Transverse colon (tissue), 4 donors: ENCODE data around the gene LOXL1. TPM values are rescaled to one million over a fixed set of nuclear protein-coding genes. Genes with fewer than 3 reads are reported as not detected.

Experiments
- DNase-seq: peaks from one replicate; pipeline ENCODE4 v3.0.0-alpha.2; 2019
- H3K27ac ChIP-seq, 4 donors: fragments of 200-600 bp; sonication (generic); 2 replicates each; pipeline ENCODE4 v1.5.1; 2016 to 2018; ENCODE audit warnings: inconsistent platforms in 4 of 4
- H3K27me3 ChIP-seq: fragments of 200-600 bp; sonication (generic); 2 replicates; pipeline ENCODE4 v1.5.1; 2017; ENCODE audit warnings: inconsistent platforms
- H3K36me3 ChIP-seq, 4 donors: fragments of 200-600 bp; sonication (generic); 2 replicates each; pipeline ENCODE4 v1.5.1; 2017 to 2019; ENCODE audit warnings: inconsistent platforms in 4 of 4
- H3K4me1 ChIP-seq, 4 donors: fragments of 200-600 bp; sonication (generic); 2 replicates each; pipeline ENCODE4 v1.5.1; 2017 to 2020; ENCODE audit warnings: inconsistent platforms in 4 of 4
- H3K4me3 ChIP-seq, 4 donors: fragments of 200-600 bp; sonication (generic); 1 replicate in 1 of 4; 2 replicates in 3 of 4; pipeline versions ENCODE4 v1.5.1 to v1.6.1; 2017 to 2019; ENCODE audit warnings: inconsistent platforms in 4 of 4
- H3K9me3 ChIP-seq, 2 donors: fragments of 200-600 bp; sonication (generic); 2 replicates each; pipeline ENCODE4 v1.5.1; 2017 to 2019; ENCODE audit warnings: inconsistent platforms in 2 of 2
- EP300 ChIP-seq: sonication (generic); formaldehyde crosslinking; IDR thresholded peaks from one replicate; pipeline ENCODE4 v1.6.1; 2017; ENCODE audit warnings: antibody characterized with exemption, low read depth
- POLR2A ChIP-seq: fragments of 450-650 bp; IDR thresholded peaks from one replicate; pipeline ENCODE4 v1.6.1; 2016; ENCODE audit warnings: antibody characterized with exemption, mild to moderate bottlenecking, moderate library complexity
- POLR2AphosphoS5 ChIP-seq, 3 donors: sonication (generic); formaldehyde crosslinking; IDR thresholded peaks; one replicate each; pipeline ENCODE4 v1.6.1; 2016; ENCODE audit warnings: antibody characterized with exemption in 3 of 3
- WGBS, 2 donors: methylation state at CpG; one replicate each; pipeline ENCODE4 v1.1.5; 2018; ENCODE audit warnings: low coverage in 1 of 2; 5-methylcytosine and 5-hydroxymethylcytosine counted together
- in situ Hi-C, 4 donors: fragments of 200-750 bp; cut with MboI; loops; one replicate each; pipeline versions ENCODE4 v1.15.0 to v1.15.1; 2017; ENCODE audit warnings: low sequenced_read_pairs in 3 of 4, low pct_ligation_motif_present in 1 of 4, low pct_unique_long_range_greater_than_20kb in 1 of 4
- intact Hi-C: fragments of 100-400 bp; cut with DNase I; formaldehyde crosslinking; loops from one replicate; pipeline ENCODE4 v1.15.1; 2023; ENCODE audit warnings: low total_unique reads
- total RNA-seq, 4 donors: library from RNA; depleted of rRNA; stranded (reverse); fragments of >200 nt; gene quantifications; one replicate each; pipeline ENCODE4 v1.1.0, GENCODE V29; 2016
- TF ChIP-seq, protein P1 (sequence below), 5 experiments: fragments of 200-600 bp in 3 of 5; fragments of 450-650 bp in 2 of 5; sonication (generic) in 3 of 5; IDR thresholded peaks; 1 replicate in 2 of 5; 2 replicates in 3 of 5; pipeline ENCODE4 v1.5.1; 2016 to 2017; ENCODE audit warnings: antibody characterized with exemption in 5 of 5, inconsistent platforms in 3 of 5, mild to moderate bottlenecking in 2 of 5, moderate library complexity in 1 of 5

LOXL1 gene
- total RNA-seq, 4 donors from 2014 or later = 1.8 to 6.8 (median 1.9) TPM; not detected in 1

DNA sequence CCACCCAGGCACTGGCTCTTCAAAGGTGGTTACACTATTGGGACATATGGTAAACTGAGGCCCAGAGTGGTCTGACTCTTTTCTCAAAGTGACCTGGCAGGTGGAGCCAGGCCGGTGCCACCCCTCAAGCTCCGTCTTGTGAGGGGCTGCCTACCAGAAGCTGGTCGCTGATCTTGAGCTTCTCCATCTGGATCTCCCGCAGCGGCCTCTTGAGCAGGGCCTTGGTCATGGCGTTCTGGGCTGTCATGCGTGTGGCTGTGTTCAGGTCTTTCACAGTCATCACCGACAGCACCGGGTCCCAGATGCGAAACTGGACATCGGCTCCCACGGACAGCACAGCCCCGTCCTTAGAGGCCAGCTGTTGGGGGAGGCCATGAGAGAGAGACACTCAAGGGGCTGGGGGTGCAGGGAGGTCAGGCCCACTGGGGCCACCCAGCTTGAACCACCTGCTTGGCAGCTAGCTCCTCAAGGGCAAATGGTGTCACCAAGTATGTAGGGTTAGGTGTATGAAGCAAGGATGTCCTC is 62.2 kb downstream of the LOXL1 start:
- Histone ChIP-seq H3K36me3 (no peaks in the 10 kb centered on the region), H3K4me3 (no peak overlapping the region), H3K27ac (peak overlapping the region; percentile 89 to 96 (median 93)), H3K27me3 (no peaks in the 10 kb centered on the region), H3K9me3 (no peaks in the 10 kb centered on the region), H3K4me1 (peaks cover 24 to 73% (median 38%) of the 10 kb centered on the region in 4 donors)
- TF ChIP-seq, protein P1, sequence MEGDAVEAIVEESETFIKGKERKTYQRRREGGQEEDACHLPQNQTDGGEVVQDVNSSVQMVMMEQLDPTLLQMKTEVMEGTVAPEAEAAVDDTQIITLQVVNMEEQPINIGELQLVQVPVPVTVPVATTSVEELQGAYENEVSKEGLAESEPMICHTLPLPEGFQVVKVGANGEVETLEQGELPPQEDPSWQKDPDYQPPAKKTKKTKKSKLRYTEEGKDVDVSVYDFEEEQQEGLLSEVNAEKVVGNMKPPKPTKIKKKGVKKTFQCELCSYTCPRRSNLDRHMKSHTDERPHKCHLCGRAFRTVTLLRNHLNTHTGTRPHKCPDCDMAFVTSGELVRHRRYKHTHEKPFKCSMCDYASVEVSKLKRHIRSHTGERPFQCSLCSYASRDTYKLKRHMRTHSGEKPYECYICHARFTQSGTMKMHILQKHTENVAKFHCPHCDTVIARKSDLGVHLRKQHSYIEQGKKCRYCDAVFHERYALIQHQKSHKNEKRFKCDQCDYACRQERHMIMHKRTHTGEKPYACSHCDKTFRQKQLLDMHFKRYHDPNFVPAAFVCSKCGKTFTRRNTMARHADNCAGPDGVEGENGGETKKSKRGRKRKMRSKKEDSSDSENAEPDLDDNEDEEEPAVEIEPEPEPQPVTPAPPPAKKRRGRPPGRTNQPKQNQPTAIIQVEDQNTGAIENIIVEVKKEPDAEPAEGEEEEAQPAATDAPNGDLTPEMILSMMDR (IDR thresholded peaks at IDR 0.05) = no peak
- no peak for TF ChIP-seq POLR2A
- no peak for TF ChIP-seq EP300
- no peak for TF ChIP-seq POLR2AphosphoS5 (IDR thresholded peaks at IDR 0.05)
- WGBS, 2 donors = 94% methylated on average over 13 of the region's 13 CpGs; no CpG with 5 or more reads in 1 of the 2 donors
- in situ Hi-C loops (loop anchor here in 1 of 4 donors (10.0 kb wide), 1 partner anchor 46 kb away; no protein-coding TSS in a partner anchor), intact Hi-C loops (no loop called here)
- no peak for DNase-seq

DNA sequence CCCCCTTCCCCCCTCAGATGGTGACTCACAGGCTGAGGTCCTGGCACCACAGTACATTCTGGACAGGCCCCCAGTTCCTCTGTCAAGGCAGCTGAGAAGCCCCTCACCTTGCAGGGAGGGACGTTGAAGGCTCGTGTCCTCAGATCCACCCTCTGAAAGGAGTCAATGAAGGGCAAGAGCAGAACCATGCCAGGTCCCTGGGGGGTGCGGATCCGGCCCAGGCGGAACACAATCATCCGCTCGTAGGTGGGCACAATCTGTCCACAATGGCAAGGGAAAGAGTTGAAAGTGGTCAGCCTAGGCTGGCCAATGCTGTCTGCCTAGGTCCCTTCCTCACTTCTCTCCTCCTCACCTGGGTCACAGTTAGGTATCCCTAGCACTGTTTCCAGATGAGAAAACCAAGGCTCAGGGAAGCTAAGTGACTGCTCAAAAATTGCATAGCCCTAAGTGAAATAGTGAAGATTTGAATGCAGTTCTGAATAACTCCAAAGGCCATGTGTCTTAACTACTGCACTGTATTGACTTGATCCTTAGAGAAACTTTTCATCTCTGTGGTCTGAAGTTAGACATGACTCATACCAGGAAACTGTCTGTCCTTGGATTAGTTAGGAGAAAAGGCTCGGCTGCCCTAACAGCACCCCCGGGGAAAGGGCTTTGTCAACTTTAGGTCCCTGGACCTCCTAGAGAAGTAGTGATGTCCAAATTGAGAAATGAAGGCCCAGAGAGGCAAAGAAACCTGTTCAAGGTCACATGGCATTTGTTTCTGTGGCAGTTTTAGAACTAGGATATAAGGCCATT is 62.9 kb downstream of the LOXL1 start:
- no peak for DNase-seq
- intact Hi-C loops (no loop called here), in situ Hi-C loops (loop anchor here in 1 of 4 donors (10.0 kb wide), 1 partner anchor 46 kb away; no protein-coding TSS in a partner anchor)
- H3K27me3 ChIP-seq = no peaks in the 10 kb centered on the region
- H3K4me3 ChIP-seq = no peak overlapping the region
- TF ChIP-seq EP300 (no peak), POLR2A (no peak), POLR2AphosphoS5 (IDR thresholded peaks at IDR 0.05) (no peak)
- TF ChIP-seq, protein P1 (IDR thresholded peaks at IDR 0.05) = no peak
- H3K9me3 ChIP-seq = no peaks in the 10 kb centered on the region
- H3K4me1 ChIP-seq = peaks cover 24 to 73% (median 39%) of the 10 kb centered on the region in 4 donors
- WGBS, 2 donors = 75% methylated on average over 9 of the region's 9 CpGs; no CpG with 5 or more reads in 1 of the 2 donors
- no peaks in the 10 kb centered on the region for H3K36me3 ChIP-seq
- peak overlapping the region; percentile 89 to 96 (median 93) for H3K27ac ChIP-seq

DNA sequence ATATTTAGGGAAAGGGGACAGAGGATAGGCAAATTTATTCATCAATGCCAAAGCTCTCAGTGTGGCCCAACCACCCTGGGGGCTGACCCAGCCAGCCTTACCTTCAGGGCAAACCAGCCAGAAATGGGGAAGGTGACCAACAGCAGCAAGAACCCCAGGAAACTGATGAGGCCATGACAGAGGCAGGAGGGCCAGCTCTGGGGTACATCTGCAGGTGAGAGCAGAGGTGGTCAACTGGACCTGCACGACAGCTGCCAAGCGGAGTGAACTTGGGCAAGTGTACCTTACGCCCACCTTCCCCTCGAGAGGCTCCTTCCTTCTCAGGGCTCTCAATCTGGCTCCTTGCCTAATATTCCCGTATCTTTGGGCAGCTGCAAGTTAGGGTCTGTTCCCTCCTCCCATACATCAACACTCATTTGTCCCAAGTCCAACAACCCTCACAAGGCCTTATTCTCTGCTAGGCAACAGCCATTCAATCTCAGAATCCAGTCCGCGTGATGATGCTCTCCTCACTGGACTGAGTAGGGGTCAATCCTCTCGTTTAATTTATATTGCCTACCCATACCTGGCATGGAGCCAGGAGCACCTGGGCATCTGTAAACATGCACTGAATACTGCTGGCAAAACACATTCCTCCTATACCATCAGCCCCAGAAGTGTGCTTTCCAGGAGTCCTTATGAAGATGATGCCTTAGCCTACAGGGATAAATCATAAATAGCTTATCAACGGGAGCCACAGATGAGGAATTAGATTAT is 64.2 kb downstream of the LOXL1 start:
- in situ Hi-C loops (no loop called here), intact Hi-C loops (no loop called here)
- Histone ChIP-seq H3K27ac (peak overlapping the region; percentile 89 to 96 (median 93)), H3K9me3 (no peaks in the 10 kb centered on the region), H3K36me3 (no peaks in the 10 kb centered on the region), H3K4me1 (peaks cover 15 to 63% (median 37%) of the 10 kb centered on the region in 4 donors), H3K4me3 (no peak overlapping the region), H3K27me3 (no peaks in the 10 kb centered on the region)
- TF ChIP-seq, protein P1 (IDR thresholded peaks at IDR 0.05) = no peak
- TF ChIP-seq POLR2A (no peak), POLR2AphosphoS5 (IDR thresholded peaks at IDR 0.05) (no peak), EP300 (no peak)
- WGBS, 2 donors = 53 to 77% methylated on average over 5 to 9 of the region's 9 CpGs
- DNase-seq = no peak

DNA sequence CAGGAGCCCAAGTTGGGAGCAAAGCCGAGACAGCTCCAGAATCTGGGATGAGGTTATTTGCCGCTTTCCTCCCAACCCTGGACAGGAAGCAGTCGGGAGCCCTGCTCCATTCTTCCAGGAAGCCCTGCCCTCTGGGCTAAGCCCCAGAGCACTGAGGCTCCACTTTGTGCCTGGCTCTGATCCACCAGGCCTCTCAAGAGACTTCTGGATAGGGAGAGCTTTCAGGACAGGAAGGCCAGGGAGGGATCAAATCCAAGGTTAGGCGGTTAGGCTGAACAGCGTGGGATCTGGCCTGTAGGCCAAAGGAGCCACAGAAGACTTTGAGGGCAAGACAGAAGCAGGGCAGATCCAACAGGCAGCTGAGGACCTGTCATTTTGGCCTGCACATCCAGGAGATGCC is 65.0 kb downstream of the LOXL1 start:
- WGBS, 2 donors = 50 to 54% methylated on average over 1 to 5 of the region's 5 CpGs
- H3K4me1 ChIP-seq = peaks cover 16 to 69% (median 45%) of the 10 kb centered on the region in 4 donors
- no peaks in the 10 kb centered on the region for H3K27me3 ChIP-seq
- no peaks in the 10 kb centered on the region for H3K9me3 ChIP-seq
- H3K4me3 ChIP-seq = peak overlapping the region; percentile 84 to 98 (median 90)
- H3K36me3 ChIP-seq = no peaks in the 10 kb centered on the region
- peak overlapping the region; percentile 89 to 96 (median 93) for H3K27ac ChIP-seq
- in situ Hi-C loops (no loop called here), intact Hi-C loops (no loop called here)
- TF ChIP-seq EP300 (no peak), POLR2A (no peak), POLR2AphosphoS5 (IDR thresholded peaks at IDR 0.05) (no peak)
- TF ChIP-seq, protein P1 (IDR thresholded peaks at IDR 0.05) = no peak
- DNase-seq = peak; percentile 45
